NCI-H2196 treated with DMSO at 0.1 percent for 48 hours (cell line): ENCODE measurements around the gene SLC27A3.
A peak's percentile ranks its signal among the peaks of the same experiment; 100 is the strongest.

Source experiments
- DNase-seq: peaks from one replicate; lab custom pipeline; 2025; ENCODE audit not compliant: unreplicated experiment; lab: John Stamatoyannopoulos, UW

The SLC27A3 gene, protein sequence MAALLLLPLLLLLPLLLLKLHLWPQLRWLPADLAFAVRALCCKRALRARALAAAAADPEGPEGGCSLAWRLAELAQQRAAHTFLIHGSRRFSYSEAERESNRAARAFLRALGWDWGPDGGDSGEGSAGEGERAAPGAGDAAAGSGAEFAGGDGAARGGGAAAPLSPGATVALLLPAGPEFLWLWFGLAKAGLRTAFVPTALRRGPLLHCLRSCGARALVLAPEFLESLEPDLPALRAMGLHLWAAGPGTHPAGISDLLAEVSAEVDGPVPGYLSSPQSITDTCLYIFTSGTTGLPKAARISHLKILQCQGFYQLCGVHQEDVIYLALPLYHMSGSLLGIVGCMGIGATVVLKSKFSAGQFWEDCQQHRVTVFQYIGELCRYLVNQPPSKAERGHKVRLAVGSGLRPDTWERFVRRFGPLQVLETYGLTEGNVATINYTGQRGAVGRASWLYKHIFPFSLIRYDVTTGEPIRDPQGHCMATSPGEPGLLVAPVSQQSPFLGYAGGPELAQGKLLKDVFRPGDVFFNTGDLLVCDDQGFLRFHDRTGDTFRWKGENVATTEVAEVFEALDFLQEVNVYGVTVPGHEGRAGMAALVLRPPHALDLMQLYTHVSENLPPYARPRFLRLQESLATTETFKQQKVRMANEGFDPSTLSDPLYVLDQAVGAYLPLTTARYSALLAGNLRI

GRCh38 chr1:153774780-153775457 is at the start of gene SLC27A3:
Gene SLC27A3 (plus strand): TSS chr1:153775407. CDS start chr1:153775498, 91 bp downstream.
- peak; percentile 78 for DNase-seq

- DNase-seq: peak; percentile 99
Measured at GRCh38 chr1:153727463-153728304, 47.5 kb upstream of the SLC27A3 start, which contains the start of gene INTS3. Gene INTS3 (plus strand): TSS chr1:153728050. CDS start chr1:153728635, 585 bp downstream.

- peak; percentile 15 for DNase-seq
Measured at GRCh38 chr1:153728305-153729066, 46.7 kb upstream of the SLC27A3 start.

GRCh38 chr1:153730468-153730988 is 44.7 kb upstream of the SLC27A3 start:
- no peak for DNase-seq

DNA sequence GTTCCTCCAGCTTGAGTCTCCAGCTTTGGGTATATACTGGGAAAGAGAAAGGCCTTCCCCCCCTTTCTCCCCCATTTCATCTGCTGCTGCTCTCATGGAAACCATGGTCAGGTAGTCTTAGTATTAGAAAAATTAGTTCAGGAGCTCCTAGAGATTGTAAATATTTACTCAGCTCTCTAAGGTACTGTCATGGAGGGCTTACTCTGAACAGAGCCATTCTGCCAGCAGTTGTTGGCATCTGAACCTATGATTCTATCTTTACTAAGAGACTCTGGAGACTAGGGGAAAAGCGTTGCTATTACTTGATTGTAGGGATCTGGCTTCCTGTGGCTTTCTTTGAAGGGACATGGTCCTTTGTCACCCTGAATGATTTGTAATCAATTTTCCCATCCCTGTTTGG is 41.2 kb upstream of the SLC27A3 start:
- DNase-seq: no peak

GRCh38 chr1:153734396-153735089 is 40.7 kb upstream of the SLC27A3 start:
- DNase-seq: no peak

DNA sequence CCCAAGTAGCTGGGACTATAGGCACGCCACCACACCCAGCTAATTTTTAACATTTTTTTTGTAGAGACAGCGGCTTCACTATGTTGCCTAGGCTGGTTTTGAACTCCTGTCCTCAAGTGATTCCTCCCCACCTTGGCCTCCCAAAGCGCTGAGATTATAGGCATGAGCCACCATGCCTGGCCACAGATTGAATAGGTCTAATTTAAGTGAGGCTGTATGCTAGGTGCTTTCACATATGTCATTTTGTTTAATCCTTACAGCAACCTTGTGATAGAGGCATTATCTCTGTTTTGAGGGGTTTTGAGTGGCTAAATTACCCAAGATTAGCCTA is 40.2 kb upstream of the SLC27A3 start:
- no peak for DNase-seq

DNA sequence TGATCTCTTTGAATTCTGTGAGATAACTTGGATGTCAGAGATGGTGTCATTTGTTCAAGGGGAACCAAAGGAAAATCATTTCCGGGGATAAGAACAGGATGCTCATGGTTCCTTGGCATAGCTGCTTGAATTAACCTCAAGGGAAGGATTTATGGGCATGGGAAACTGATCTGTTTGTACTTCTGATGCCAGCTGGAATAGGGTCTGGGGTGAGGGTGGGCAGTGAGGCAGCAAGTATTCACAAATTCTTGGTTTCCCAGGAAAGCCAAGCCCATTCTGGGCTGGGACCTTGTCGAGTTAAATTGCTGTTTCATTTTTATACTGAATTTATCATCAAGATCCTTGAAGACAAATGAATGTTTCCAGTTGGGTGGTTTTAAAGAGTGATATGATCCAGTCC is 33.2 kb upstream of the SLC27A3 start:
- DNase-seq: no peak

GRCh38 chr1:153742411-153743142 is 32.6 kb upstream of the SLC27A3 start:
- DNase-seq: no peak

DNA sequence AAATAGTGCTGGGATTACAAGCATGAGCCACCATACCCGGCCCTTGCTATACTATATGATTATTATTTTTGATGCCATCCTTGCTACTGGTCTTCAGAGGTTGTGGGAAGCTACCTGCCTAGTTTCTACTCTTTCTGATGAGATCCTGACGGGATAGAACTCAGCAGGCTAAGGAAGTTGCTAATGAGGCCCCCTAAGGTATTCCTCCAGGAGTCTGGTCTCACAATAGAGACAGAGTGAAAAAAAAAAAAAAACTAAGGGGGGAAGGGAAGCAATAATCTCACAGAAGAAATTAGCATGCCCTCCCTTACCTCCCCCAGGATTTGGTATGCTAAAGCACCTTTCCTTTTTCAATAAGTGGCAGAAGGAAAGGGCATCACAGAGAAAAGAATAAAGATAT is 29.8 kb upstream of the SLC27A3 start:
- DNase-seq: no peak

DNA sequence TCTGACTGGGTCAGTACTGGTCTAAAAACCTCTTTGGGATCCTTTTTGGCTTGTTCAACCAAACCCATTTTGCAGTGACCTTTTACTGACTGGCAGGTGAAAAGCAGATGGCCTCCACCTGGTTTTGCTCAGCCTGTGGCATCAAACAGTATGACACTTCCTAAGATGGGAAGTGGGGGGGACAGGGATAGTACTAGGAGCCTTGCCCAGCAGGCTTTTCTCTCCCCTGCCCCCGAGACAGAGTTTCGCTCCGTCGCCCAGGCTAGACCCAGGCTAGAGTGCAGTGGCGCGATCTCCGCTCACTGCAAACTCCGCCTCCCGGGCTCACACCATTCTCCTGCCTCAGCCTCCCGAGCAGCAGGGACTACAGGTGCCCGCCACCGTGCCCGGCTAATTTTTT is 29.0 kb upstream of the SLC27A3 start:
- DNase-seq: no peak

DNA sequence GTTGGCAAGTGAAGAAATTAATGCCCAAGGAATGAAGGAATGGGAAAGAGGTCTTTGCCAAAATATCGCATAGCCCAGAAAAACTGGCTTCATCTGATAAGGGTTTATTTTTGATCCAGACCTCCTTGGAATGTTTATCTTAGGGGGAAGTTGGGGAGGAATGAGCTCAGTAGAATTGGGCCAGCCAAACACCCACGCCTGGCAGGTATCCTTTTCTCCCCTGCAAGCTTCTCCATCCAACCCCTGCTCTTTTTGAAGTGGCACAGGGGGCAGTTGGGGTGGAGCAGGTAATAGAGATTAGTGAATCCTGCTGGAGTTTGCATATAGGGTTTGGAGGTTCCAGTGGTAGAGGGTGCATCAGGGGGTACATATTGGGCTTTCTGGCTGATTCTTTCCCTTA is 26.3 kb upstream of the SLC27A3 start:
- no peak for DNase-seq

GRCh38 chr1:153749408-153750005 is 25.7 kb upstream of the SLC27A3 start:
- DNase-seq: peak; percentile 79

DNA sequence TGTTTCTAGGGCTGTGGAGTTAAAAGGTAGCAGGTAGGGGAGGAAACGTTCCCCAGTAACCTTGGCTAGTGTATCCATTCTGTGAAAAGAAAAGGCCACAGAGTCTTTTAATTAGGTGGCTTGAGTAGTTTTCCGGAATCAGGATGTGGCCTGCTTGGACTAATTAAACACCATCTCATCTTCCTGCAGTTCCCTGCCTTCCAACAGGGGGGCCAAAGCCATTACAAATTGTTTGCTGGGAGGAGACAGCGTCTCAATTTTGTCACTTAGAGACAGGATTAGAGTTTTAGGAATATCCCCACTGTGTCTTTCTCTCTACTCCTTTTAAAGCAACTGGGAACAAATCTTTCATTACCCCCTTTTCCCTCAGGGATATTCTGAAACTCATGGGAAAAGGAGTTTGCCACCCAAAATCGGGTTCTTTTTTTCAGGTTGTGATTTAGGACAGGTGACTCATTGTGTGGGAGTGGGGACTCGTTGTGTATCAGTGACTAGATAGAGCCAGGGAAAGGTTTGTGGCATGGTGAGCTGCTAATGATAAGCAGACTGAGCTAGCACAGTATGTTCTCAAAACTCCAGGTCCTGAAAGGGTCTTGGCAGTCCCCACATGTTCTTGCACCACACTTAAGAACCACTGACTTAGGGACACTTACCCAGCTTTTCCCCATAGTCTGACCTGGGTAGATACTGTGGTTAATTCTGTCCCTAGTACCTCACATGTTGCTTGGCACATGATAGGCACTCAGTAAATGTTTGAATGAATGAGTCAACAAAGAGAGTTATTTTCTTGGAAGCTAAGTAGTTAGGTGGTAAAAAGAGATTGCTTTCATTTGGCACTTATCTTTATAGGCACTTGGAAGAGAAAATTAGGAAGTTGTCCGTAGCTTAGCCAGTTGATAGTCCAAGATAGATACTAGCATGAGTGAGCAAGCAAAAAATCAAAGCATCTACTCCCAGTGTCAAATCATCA is 24.9 kb upstream of the SLC27A3 start:
- no peak for DNase-seq

DNA sequence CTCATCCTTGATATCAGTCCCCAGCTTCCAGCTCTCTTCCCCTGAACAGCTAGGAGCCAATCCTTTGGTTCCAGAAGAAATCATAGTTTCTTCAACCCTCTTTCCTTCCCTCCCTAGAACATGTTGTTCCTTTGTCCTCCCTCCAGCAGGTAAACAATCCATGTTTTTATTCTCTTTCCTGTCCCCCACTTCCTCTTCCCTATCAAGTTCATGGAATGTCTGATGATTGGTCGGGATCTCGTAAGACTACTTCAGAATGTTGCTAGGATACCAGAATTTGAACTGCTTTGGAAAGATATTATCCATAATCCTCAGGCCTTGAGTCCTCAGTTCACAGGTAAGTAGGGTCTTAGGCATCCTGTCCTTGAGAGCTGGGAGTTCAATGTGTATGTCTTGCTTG is 23.1 kb upstream of the SLC27A3 start:
- DNase-seq: no peak

- DNase-seq: no peak
Measured at GRCh38 chr1:153752571-153753195, 22.5 kb upstream of the SLC27A3 start.

GRCh38 chr1:153754266-153754665 is 20.9 kb upstream of the SLC27A3 start:
- no peak for DNase-seq
